ENCODE data around the gene TMIGD1.
"Not testable (repeated sequence)": the region's sequence is repeated elsewhere in the genome, so short reads cannot be mapped to it uniquely, and the experiment has no call there.

Gene TMIGD1

DNA sequence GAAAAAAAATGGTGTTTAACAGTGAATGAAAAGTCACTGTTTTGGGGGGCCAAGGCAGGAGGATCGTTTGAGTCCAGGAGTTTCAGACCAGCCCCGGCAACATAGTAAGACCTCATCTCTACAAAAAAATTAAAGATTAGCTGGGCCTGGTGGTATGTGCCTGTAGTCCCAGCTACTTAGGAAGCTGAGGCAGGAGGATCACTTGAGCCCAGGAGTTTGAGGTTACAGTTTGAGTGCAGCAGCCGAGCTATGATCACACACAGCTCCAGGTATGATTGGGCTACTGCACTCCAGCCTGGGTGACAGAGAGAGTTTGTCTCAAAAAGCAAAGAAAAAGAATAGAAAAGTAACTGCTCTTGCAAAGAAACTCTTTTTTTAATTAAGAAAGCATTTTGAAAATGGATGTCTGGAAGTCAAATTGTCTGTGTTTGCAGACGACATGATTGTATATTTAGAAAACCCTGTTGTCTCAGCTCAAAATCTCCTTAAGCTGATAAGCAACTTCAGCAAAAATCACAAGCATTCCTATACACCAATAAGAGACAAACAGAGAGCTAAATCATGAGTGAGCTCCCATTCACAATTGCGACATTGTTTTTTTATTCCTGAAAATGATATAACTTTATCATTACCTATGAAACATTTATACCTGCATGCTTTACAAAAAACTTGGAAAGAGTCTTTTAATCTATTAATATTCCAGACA, 24.4 kb upstream of the TMIGD1 start:
- no peak for DNase-seq

- DNase-seq, result no peak
Observed at GRCh38 chr17:30357476-30357875, 23.6 kb upstream of the TMIGD1 start.

DNA sequence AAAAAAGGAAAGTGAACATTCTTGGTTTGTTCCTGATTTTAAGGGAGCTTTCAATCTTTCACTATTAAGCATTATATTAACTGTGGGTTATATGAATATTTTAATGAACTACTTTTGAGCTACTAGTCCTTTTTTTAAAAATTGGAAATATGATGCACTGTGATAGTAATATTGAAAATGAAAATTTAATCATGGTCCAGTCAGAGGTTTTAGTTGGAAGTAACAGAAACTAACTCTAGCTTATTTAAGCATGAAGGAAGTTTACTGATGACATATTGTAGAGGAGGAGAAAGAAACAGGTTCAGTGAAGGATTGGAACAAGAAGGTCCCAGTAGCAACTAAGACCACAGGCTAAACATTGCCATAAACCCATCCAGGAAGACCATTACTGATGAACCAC, 20.8 kb upstream of the TMIGD1 start:
- DNase-seq, result no peak

DNA sequence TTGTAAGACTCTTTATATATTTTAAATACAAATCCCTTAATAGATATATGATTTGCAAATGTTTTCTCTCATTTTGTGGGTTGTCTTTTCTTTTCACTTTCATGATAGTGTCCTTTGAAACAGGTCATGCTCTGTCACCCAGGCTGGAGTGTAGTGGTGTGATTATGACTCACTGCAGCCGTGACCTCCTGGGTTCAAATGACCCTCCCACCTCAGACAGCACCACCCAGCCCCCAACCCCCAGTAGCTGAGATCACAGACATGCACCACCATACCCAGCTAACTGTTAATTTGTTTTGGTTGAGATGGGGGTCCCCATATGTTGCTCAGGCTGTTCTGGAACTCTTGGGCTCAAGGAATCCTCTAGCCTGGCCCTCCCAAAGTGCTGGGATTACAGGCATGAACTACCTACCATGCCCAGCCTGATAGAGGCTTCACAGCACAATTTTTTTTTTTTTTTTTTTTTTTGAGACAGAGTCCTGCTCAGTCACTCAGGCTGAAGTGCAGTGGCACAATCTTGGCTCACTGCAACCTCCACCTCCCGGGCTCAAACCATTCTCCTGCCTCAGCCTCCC, 18.5 kb upstream of the TMIGD1 start:
- no peak for DNase-seq

DNA sequence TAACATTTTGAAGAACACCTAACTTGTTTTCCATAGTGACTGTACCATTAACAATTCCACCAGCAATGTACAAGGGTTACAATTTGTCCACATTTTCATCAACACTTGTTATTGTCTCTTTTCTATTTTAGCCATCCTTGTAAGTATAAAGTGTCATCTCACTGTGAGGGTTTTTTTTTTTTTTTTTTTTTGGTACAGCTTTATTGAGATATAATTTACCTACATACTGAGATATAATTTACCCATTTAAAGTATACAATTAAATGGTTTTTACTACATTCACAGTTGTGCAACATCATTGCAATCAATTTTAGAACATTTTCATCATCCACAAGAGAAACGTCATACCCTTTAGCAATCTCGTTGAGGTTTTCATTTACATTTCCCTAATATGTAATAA, 17.9 kb upstream of the TMIGD1 start:
- no peak for DNase-seq

GRCh38 chr17:30351263-30351662, 17.4 kb upstream of the TMIGD1 start:
- DNase-seq, result not testable (repeated sequence)

DNA sequence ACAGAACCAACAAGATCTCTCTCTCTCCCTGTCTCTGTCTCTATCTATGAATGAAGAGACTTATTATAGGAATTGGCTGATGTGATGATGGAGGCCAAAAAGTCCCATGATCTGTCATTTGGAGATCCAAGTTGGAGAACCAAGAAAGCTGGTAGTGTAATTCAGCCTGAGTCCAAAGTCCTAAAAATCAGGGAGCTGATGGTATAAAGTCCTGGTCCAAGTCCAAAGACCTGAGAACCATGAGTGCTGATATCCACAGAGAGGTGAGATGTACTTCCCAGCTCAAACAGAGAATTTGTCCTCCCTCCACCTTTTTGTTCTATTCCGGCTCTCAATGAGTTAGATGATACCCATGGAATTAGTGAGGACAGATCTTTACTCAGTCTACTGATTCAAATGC, 15.4 kb upstream of the TMIGD1 start:
- no peak for DNase-seq

- DNase-seq, result no peak
Observed at GRCh38 chr17:30347488-30347887, 13.6 kb upstream of the TMIGD1 start.

- DNase-seq, result no peak
Observed at GRCh38 chr17:30346221-30346795, 12.5 kb upstream of the TMIGD1 start.

GRCh38 chr17:30345527-30346075, 11.7 kb upstream of the TMIGD1 start:
- DNase-seq, result no peak

- no peak for DNase-seq
Observed at GRCh38 chr17:30345089-30345433, 11.2 kb upstream of the TMIGD1 start.

GRCh38 chr17:30344283-30345088, 10.6 kb upstream of the TMIGD1 start:
- DNase-seq, result peak; percentile 7

- no peak for DNase-seq
Observed at GRCh38 chr17:30343796-30344195, 9.9 kb upstream of the TMIGD1 start.

- not testable (repeated sequence) for DNase-seq
Observed at GRCh38 chr17:30343244-30343643, 9.4 kb upstream of the TMIGD1 start.

- DNase-seq, result no peak
Observed at GRCh38 chr17:30341703-30342249, 7.9 kb upstream of the TMIGD1 start.

- DNase-seq, result no peak
Observed at GRCh38 chr17:30340801-30341356, 7.0 kb upstream of the TMIGD1 start.

GRCh38 chr17:30339086-30339485, 5.2 kb upstream of the TMIGD1 start:
- no peak for DNase-seq

- DNase-seq, result no peak
Observed at GRCh38 chr17:30337393-30337999, 3.6 kb upstream of the TMIGD1 start.

DNA sequence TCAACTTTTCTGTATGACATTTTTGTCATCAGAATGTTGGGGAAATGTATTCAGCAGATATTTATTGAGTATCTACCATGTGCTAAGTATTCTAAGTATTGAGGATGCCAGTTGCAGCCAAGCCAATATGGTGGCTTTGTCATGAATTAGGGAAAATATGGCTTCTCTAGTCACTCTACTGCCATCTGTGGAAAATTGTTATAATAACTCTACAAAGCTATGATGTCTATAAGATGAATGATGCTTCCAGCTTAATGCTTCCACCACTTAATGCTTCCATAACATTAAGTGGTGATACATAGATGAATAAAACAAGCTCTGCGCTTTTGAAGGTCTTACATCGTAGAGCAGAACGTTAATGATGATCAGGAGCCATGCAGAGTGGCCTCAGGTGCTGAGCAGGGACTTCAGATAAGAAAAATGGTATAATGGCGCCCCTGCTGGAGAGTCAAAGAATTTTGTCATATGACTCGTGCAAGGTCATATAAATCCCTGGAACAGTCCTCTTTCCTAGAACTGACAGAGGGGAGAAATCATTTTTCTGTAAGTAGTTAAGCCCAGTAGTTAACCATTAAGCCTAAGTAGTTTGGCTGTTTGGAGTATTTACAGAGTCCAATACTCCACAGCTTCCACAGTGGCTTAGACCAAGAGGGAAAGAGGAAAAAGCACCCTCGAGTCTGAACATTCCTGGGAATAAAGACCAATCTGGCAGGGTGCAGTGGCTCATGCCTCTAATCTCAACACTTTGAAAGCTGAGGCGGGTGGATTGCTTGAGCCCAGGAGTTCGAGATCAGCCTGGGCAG, 2.7 kb upstream of the TMIGD1 start:
- DNase-seq, result peak; percentile 59

DNA sequence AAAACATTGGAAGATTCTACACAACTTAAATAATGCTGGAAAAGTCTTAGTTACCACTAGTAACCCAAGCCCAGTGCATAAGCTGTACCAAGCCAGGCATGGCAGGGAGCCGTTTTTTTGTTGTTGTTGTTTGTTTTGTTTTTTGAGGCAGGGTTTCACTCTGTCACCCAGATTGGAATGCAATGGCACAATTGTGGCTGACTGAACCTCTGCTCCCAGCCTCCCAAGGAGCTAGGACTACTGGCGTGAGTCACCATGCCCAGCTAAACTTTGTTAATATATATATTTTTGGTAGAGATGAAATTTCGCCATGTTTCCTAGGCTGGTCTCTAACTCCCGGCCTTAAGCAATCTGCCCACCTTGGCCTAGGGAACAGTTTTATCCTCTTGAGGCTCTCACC, 564 bp upstream of the TMIGD1 start:
- DNase-seq, result no peak

- peak; percentile 11 for DNase-seq
Observed at GRCh38 chr17:30332057-30332542, 1.8 kb downstream of the TMIGD1 start.
